Aorta (tissue), 5 donors: ENCODE results near the gene TAF10. TPM values are rescaled to one million over a fixed set of nuclear protein-coding genes. Genes with fewer than 3 reads are reported as not detected.

Experiments used
- ATAC-seq: fragments of 200-7000 bp; cut with Tn5 transposase; one replicate; pipeline ENCODE4 v1.9.1; 2022; ENCODE audit warnings: moderate library complexity; ENCODE audit not compliant: low FRiP score
- DNase-seq, 2 donors: peaks; one replicate each; pipeline ENCODE4 v3.0.0-alpha.2; 2020
- H3K27ac ChIP-seq, 2 donors: one replicate each; pipeline ENCODE4 v1.5.1; 2013; ENCODE audit warnings: low read length in 2 of 2, mild to moderate bottlenecking in 2 of 2, moderate library complexity in 2 of 2, control low read depth in 1 of 2, inconsistent platforms in 1 of 2, low read depth in 1 of 2
- H3K27me3 ChIP-seq, 2 donors: one replicate each; pipeline ENCODE4 v1.6.1; 2013; ENCODE audit warnings: control low read depth in 1 of 2, low read length in 1 of 2, mild to moderate bottlenecking in 1 of 2, moderate library complexity in 1 of 2; ENCODE audit not compliant: insufficient read depth in 2 of 2, control insufficient read depth in 1 of 2
- H3K36me3 ChIP-seq, 2 donors: one replicate each; pipeline ENCODE4 v1.6.1; 2013; ENCODE audit warnings: control low read depth in 1 of 2, low read length in 1 of 2, mild to moderate bottlenecking in 1 of 2; ENCODE audit not compliant: insufficient read depth in 2 of 2, control insufficient read depth in 1 of 2
- H3K4me1 ChIP-seq, 2 donors: one replicate each; pipeline ENCODE4 v1.6.1; 2013; ENCODE audit warnings: low read length in 2 of 2, control low read depth in 1 of 2, mild to moderate bottlenecking in 1 of 2, moderate library complexity in 1 of 2; ENCODE audit not compliant: insufficient read depth in 2 of 2, control insufficient read depth in 1 of 2
- H3K4me3 ChIP-seq, 2 donors: one replicate each; pipeline ENCODE4 v1.5.1; 2013; ENCODE audit warnings: low read length in 2 of 2, control low read depth in 1 of 2, mild to moderate bottlenecking in 1 of 2
- H3K9me3 ChIP-seq: one replicate; pipeline ENCODE4 v1.6.1; 2013; ENCODE audit warnings: mild to moderate bottlenecking, low read length; ENCODE audit not compliant: control insufficient read depth
- WGBS, 2 donors: extraction: QIAGEN DNeasy Blood & Tissue Kit; methylation state at CpG; one replicate each; pipeline ENCODE4 v1.1.7; 2013; 5-methylcytosine and 5-hydroxymethylcytosine counted together
- intact Hi-C, 2 donors: fragments of 100-400 bp; cut with DNase I; formaldehyde crosslinking; loops; one replicate each; pipeline versions ENCODE4 v1.14.2 to v1.15.0; 2022
- polyA plus RNA-seq, 2 donors: library from polyadenylated mRNA; stranded (reverse); fragments of 200-250 nt; gene quantifications; one replicate each; pipeline ENCODE4 v1.2.3, GENCODE V29; 2013
- total RNA-seq, 2 donors: library from RNA; stranded (reverse); fragmentation: NEBNext Ultra II Directional; extraction: Animal tissue kit (Norgen Biotek cat#: 25700); gene quantifications; one replicate each; pipeline ENCODE4 v1.2.1, GENCODE V29; 2021
- donor health status: healthy with polysubstance abuse.
- donor health status: Bipolar disorder and iron deficiency.
- donor health status: DM: no; HTN: no; CAD: no.
- donor health status: DM: no; HTN: no; CAD: no.
- donor health status: DM: yes; HTN: yes; CAD: no.

TAF10 gene
- total and polyA plus RNA-seq, 4 donors, result 55.0 to 119 (median 93.5) TPM

GRCh38 chr11:6637871-6638270 is 25.9 kb upstream of the TAF10 start:
- H3K27ac ChIP-seq, result peak overlapping the region in 1 of 2 donors; percentile 42
- 4 to 5% methylated on average over 3 of the region's 3 CpGs for WGBS, 2 donors
- no peaks in the 10 kb centered on the region for H3K4me1 ChIP-seq
- peak in 1 of 2 donors; percentile 84 for DNase-seq
- H3K4me3 ChIP-seq, result no peak overlapping the region
- peak; percentile 81 for ATAC-seq
- no peaks in the 10 kb centered on the region for H3K9me3 ChIP-seq
- intact Hi-C loops, result loop anchor here in 1 of 2 donors (5.0 kb wide), 1 partner anchor 44 kb away; the partner anchor contains the start of gene MRPL17
- no peaks in the 10 kb centered on the region for H3K27me3 ChIP-seq
- peaks cover 0 to 2% of the 10 kb centered on the region in 2 donors for H3K36me3 ChIP-seq

DNA sequence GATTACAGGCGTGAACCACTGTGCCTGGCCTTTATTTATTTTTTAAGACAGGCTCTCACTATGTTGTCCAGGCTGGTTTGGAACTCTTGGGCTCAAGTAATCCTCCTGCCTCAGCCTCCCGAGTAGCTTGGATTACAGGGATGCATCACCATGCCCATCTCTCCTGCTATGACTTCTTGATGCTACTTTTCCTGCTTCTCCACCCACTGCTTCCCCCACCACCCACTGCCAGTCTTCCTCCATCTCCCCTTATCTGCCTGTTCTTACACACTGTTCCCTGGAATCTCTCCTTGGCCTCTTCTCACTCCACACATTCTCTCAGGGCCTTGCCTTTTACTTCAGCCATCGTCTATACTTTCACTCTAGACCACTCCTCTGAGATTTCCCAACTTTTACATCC is 24.5 kb upstream of the TAF10 start:
- H3K27ac ChIP-seq, result no peak overlapping the region
- WGBS, 2 donors, result 86 to 88% methylated on average over 3 of the region's 3 CpGs
- ATAC-seq, result no peak
- no peaks in the 10 kb centered on the region for H3K27me3 ChIP-seq
- no peak for DNase-seq
- intact Hi-C loops, result loop anchor here in 1 of 2 donors (5.0 kb wide), 1 partner anchor 46 kb away; the partner anchor contains the start of gene MRPL17
- no peaks in the 10 kb centered on the region for H3K4me1 ChIP-seq
- no peaks in the 10 kb centered on the region for H3K9me3 ChIP-seq
- H3K36me3 ChIP-seq, result peaks cover 0 to 5% of the 10 kb centered on the region in 2 donors
- no peak overlapping the region for H3K4me3 ChIP-seq

- H3K27ac ChIP-seq, result no peak overlapping the region
- 44% methylated on average over 10 of the region's 10 CpGs for WGBS, 2 donors
These were observed 23.3 kb upstream of the TAF10 start for GRCh38 chr11:6635082-6635932.

GRCh38 chr11:6634534-6634933 is 22.5 kb upstream of the TAF10 start:
- Histone ChIP-seq H3K4me1 (no peaks in the 10 kb centered on the region), H3K9me3 (no peaks in the 10 kb centered on the region), H3K4me3 (no peak overlapping the region), H3K36me3 (peaks cover 0 to 8% of the 10 kb centered on the region in 2 donors), H3K27ac (no peak overlapping the region), H3K27me3 (no peaks in the 10 kb centered on the region)
- DNase-seq, result no peak
- WGBS, 2 donors, result 76 to 77% methylated on average over 1 of the region's 1 CpG
- ATAC-seq, result no peak
- intact Hi-C loops, result no loop called here

More at GRCh38 chr11:6635082-6635932, 23.3 kb upstream of the TAF10 start:
- Histone ChIP-seq H3K9me3 (no peaks in the 10 kb centered on the region), H3K27me3 (no peaks in the 10 kb centered on the region), H3K4me1 (no peaks in the 10 kb centered on the region), H3K4me3 (no peak overlapping the region), H3K36me3 (peaks cover 0 to 5% of the 10 kb centered on the region in 2 donors)
- DNase-seq (no peak), ATAC-seq (peak; percentile 52)
- intact Hi-C loops, result loop anchor here in 1 of 2 donors (5.0 kb wide), 1 partner anchor 47 kb away; the partner anchor contains the start of gene MRPL17

DNA sequence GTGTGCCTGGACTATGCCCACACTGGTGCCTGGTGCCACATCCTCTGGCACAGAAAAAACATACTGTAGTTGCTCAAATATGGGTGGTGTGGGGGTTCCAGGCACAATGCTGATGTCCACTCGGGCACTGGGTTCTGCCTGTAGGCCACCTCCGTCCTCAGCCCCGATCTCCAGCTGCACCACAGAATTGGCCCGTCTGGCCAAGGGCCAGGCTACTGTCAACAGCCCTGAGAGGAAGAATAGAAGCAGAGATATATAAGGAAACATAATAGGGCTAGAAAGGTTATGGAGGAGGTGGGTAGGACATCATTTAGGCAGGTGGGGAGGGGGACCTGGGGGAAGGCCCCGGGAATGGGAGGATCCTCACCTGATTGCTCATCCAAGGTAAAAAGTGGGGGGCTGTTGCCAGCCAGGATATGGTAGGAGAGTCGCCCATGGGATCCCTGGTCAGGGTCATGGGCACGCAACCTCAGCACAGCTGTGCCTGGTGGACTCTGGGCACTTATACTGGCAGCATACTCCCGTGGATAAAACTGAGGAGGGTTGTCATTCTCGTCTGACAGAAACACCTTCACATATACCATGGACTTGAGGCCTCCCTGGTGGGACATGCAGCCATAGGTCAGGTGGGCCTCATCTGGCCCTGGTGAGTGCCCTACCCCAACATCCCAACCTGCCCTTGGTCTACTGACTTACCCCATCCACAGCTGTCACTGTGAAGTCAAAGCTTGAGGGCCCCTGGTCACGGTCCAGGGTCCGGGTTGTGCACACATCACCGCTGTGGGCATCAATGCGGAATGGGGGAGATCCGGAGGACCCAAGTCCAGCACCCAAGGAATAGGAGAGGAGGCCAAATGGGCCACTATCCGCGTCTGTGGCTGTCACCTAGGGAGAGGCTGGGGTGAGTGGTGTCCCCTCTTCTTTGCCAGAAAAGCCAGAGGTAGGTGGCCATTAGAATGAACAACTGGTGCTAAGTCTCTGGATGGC is 21.7 kb upstream of the TAF10 start:
- ATAC-seq (no peak), DNase-seq (no peak)
- Histone ChIP-seq H3K4me3 (no peak overlapping the region), H3K9me3 (no peaks in the 10 kb centered on the region), H3K27me3 (no peaks in the 10 kb centered on the region), H3K4me1 (no peaks in the 10 kb centered on the region), H3K36me3 (peaks cover 0 to 10% of the 10 kb centered on the region in 2 donors), H3K27ac (no peak overlapping the region)
- WGBS, 2 donors, result 83 to 87% methylated on average over 16 of the region's 16 CpGs
- intact Hi-C loops, result no loop called here

DNA sequence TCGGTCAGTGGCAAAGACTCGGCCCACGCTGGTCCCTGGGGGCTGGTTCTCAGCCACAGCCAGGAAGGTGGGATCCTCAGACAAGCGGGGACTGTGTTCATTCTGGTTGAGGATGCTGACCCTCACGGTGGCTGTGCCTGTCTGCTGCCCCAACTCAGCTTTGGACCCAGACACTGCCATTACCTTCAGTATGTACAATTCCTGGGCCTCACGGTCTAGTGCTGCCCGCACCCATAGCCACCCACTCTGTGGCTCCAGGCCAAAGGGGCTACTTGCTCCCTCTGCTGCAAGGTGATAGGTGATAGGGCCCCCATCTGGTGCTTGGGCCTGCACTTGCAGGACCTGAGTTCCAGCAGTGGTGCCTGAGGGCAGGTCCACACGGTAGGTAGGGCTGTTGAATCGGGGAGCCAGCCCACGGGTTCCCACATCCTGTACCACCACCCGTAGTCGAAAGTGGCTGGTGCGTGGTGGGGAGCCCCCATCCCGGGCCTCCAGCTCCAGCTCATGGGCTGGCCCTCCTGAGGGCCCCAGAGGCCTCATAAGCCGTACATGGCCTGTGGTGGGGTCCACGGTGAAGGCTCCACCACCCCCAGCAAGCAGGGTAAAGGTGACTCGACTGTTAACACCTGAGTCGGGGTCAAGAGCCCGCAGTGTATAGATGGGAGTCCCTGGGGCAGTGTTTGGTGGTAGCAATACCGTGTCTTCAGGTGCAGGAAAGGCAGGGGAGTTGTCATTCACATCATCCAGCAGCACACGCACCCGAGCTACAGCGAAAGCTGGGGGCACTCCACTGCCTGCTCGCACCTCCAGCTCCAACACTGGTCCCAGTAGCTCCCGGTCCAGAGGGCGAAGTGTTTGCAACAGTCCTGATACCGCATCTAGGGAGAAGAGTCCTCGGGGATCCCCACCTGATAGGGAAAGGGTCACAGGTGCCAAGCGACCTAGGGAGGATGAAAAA is 20.4 kb upstream of the TAF10 start:
- Histone ChIP-seq H3K4me1 (no peaks in the 10 kb centered on the region), H3K27me3 (no peaks in the 10 kb centered on the region), H3K27ac (no peak overlapping the region), H3K4me3 (no peak overlapping the region), H3K36me3 (peaks cover 0 to 11% of the 10 kb centered on the region in 2 donors), H3K9me3 (no peaks in the 10 kb centered on the region)
- WGBS, 2 donors, result 88 to 90% methylated on average over 29 of the region's 29 CpGs
- DNase-seq (no peak), ATAC-seq (no peak)
- intact Hi-C loops, result no loop called here

DNA sequence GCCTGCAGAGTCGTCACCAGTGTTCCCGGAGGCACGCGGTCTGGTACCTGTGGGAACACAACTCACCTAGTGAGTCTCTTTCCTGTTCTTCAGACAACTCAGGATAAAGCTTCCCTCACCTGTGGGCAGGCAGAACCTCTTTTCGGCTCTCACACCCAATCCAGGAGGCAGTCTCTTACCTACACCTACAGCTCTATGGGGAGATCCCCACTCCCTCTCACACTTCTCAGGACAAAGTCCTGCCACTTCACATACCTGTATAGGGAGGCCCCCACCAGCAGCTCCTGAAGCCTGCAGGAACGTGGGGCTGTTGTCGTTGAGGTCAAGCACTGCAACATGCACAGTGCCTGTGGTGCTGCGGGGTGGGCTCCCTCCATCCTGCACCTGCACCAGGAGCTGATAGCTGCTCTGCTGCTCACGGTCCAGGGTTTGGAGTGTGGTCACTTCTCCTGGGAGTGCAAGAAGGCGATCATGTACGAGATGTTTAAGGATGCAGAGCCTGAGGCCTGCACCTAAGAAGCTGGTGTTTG is 19.4 kb upstream of the TAF10 start:
- Histone ChIP-seq H3K9me3 (no peaks in the 10 kb centered on the region), H3K36me3 (peaks cover 0 to 11% of the 10 kb centered on the region in 2 donors), H3K27me3 (no peaks in the 10 kb centered on the region), H3K4me3 (no peak overlapping the region), H3K4me1 (no peaks in the 10 kb centered on the region), H3K27ac (no peak overlapping the region)
- WGBS, 2 donors, result 88 to 93% methylated on average over 11 of the region's 11 CpGs
- DNase-seq (no peak), ATAC-seq (no peak)
- intact Hi-C loops, result no loop called here
